Suprapubic skin (tissue), 4 donors: ENCODE data around the gene ZBTB20. TPM values are rescaled to one million over a fixed set of nuclear protein-coding genes. Genes with fewer than 3 reads are reported as not detected.

Experiments
- DNase-seq, 2 donors: peaks; one replicate each; pipeline ENCODE4 v3.0.0-alpha.2; 2019; ENCODE audit warnings: low spot score in 2 of 2
- H3K27ac ChIP-seq: fragments of 200-600 bp; sonication (generic); one replicate; pipeline ENCODE4 v1.5.1; 2019
- H3K27me3 ChIP-seq: fragments of 200-600 bp; sonication (generic); one replicate; pipeline ENCODE4 v1.5.1; 2019
- H3K36me3 ChIP-seq: fragments of 200-600 bp; sonication (generic); one replicate; pipeline ENCODE4 v1.5.1; 2019
- H3K4me1 ChIP-seq: fragments of 200-600 bp; sonication (generic); one replicate; pipeline ENCODE4 v1.5.1; 2019
- H3K4me3 ChIP-seq: fragments of 200-600 bp; sonication (generic); one replicate; pipeline ENCODE4 v1.5.1; 2019; ENCODE audit warnings: mild to moderate bottlenecking
- H3K9me3 ChIP-seq: fragments of 200-600 bp; sonication (generic); one replicate; pipeline ENCODE4 v1.5.1; 2019
- EP300 ChIP-seq: sonication (generic); formaldehyde crosslinking; IDR thresholded peaks from one replicate; pipeline ENCODE4 v1.6.1; 2017; ENCODE audit warnings: antibody characterized with exemption
- POLR2A ChIP-seq, 2 donors: fragments of 450-650 bp; IDR thresholded peaks; one replicate each; pipeline ENCODE4 v1.6.1; 2017; ENCODE audit warnings: antibody characterized with exemption in 2 of 2, mild to moderate bottlenecking in 2 of 2, moderate library complexity in 2 of 2
- POLR2AphosphoS5 ChIP-seq, 3 donors: sonication (generic); formaldehyde crosslinking; IDR thresholded peaks; one replicate each; pipeline ENCODE4 v1.6.1; 2017; ENCODE audit warnings: antibody characterized with exemption in 3 of 3
- WGBS: methylation state at CpG from one replicate; pipeline ENCODE4 v1.1.5; 2018; 5-methylcytosine and 5-hydroxymethylcytosine counted together
- total RNA-seq, 4 donors: library from RNA; depleted of rRNA; stranded (reverse); fragments of >200 nt; gene quantifications; one replicate each; pipeline ENCODE4 v1.1.0, GENCODE V29; 2016
- TF ChIP-seq, protein P1 (sequence below), 2 donors: fragments of 200-600 bp in 1 of 2; fragments of 450-650 bp in 1 of 2; sonication (generic) in 1 of 2; IDR thresholded peaks; one replicate each; pipeline ENCODE4 v1.5.1; 2016 to 2019; ENCODE audit warnings: antibody characterized with exemption in 2 of 2, mild to moderate bottlenecking in 1 of 2, moderate library complexity in 1 of 2

Gene ZBTB20
- total RNA-seq, 4 donors from 2014 or later = 23.6 to 77.2 (median 39.4) TPM

DNA sequence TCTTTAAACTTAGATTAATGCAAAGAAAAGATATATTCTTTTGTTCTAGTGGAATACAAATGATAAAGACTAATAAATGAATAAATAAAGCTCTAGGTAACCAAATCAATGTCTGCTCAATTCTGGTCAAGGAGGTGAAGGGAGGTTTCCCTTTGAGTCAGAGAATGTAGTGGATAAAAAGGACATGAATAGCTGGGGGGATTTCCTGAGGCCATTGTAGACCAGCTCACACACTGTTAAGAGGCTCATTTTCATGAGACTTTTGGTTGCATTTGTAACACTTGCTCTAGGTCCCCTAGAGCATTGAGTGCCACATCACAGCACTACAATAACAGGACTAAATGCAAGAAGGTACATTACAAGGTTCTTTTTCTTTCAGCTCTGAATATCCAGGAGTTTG is 682.5 kb downstream of the ZBTB20 start:
- H3K27me3 ChIP-seq = no peaks in the 10 kb centered on the region
- peaks cover 9% of the 10 kb centered on the region for H3K4me1 ChIP-seq
- H3K4me3 ChIP-seq = no peak overlapping the region
- H3K9me3 ChIP-seq = no peaks in the 10 kb centered on the region
- no peaks in the 10 kb centered on the region for H3K36me3 ChIP-seq
- DNase-seq = no peak
- TF ChIP-seq POLR2A (IDR thresholded peaks at IDR 0.05) = no peak
- TF ChIP-seq, protein P1, sequence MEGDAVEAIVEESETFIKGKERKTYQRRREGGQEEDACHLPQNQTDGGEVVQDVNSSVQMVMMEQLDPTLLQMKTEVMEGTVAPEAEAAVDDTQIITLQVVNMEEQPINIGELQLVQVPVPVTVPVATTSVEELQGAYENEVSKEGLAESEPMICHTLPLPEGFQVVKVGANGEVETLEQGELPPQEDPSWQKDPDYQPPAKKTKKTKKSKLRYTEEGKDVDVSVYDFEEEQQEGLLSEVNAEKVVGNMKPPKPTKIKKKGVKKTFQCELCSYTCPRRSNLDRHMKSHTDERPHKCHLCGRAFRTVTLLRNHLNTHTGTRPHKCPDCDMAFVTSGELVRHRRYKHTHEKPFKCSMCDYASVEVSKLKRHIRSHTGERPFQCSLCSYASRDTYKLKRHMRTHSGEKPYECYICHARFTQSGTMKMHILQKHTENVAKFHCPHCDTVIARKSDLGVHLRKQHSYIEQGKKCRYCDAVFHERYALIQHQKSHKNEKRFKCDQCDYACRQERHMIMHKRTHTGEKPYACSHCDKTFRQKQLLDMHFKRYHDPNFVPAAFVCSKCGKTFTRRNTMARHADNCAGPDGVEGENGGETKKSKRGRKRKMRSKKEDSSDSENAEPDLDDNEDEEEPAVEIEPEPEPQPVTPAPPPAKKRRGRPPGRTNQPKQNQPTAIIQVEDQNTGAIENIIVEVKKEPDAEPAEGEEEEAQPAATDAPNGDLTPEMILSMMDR (IDR thresholded peaks at IDR 0.05) = no peak
- TF ChIP-seq EP300 = no peak
- no peak for TF ChIP-seq POLR2AphosphoS5 (IDR thresholded peaks at IDR 0.05)
- H3K27ac ChIP-seq = no peak overlapping the region

- H3K27me3 ChIP-seq = no peaks in the 10 kb centered on the region
- TF ChIP-seq, protein P1 (IDR thresholded peaks at IDR 0.05) = no peak
- TF ChIP-seq POLR2A (IDR thresholded peaks at IDR 0.05) = no peak
- TF ChIP-seq EP300 = no peak
- TF ChIP-seq POLR2AphosphoS5 (IDR thresholded peaks at IDR 0.05) = no peak
- no peak overlapping the region for H3K27ac ChIP-seq
- no peaks in the 10 kb centered on the region for H3K9me3 ChIP-seq
- no peak for DNase-seq
- H3K4me3 ChIP-seq = no peak overlapping the region
- peaks cover under 1% of the 10 kb centered on the region for H3K4me1 ChIP-seq
- H3K36me3 ChIP-seq = no peaks in the 10 kb centered on the region
- 96% methylated on average over 3 of the region's 3 CpGs for WGBS
Observed at GRCh38 chr3:114462750-114463149, 684.3 kb downstream of the ZBTB20 start.

DNA sequence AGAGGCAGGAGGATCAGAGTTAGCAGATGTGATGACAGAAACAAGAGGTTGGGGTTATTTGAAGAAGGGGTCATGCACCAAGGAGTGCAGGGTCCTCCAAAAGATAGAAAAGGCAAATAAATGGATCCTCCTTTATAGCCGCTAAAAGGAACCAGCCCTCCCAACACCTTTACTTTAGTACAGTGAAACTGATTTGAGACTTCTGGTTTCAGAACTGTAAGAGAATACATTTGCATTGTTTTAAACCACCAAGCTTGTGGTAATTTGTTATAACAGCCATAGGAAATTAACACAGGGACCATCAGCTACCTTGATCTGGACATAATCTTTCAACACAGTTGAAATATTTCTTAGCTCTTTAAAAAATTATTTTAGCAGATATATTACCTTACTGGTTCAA is 686.6 kb downstream of the ZBTB20 start:
- TF ChIP-seq POLR2A (IDR thresholded peaks at IDR 0.05) (no peak), EP300 (no peak), POLR2AphosphoS5 (IDR thresholded peaks at IDR 0.05) (no peak)
- TF ChIP-seq, protein P1 (IDR thresholded peaks at IDR 0.05) = no peak
- peaks cover 1% of the 10 kb centered on the region for H3K4me1 ChIP-seq
- WGBS = 100% methylated on average over 1 of the region's 1 CpG
- H3K36me3 ChIP-seq = no peaks in the 10 kb centered on the region
- no peaks in the 10 kb centered on the region for H3K9me3 ChIP-seq
- no peak overlapping the region for H3K27ac ChIP-seq
- DNase-seq = no peak
- H3K27me3 ChIP-seq = no peaks in the 10 kb centered on the region
- H3K4me3 ChIP-seq = no peak overlapping the region

GRCh38 chr3:114456742-114457141 is 690.3 kb downstream of the ZBTB20 start:
- Histone ChIP-seq H3K9me3 (no peaks in the 10 kb centered on the region), H3K4me1 (peaks cover 18% of the 10 kb centered on the region), H3K4me3 (no peak overlapping the region), H3K27me3 (no peaks in the 10 kb centered on the region), H3K27ac (no peak overlapping the region), H3K36me3 (no peaks in the 10 kb centered on the region)
- TF ChIP-seq POLR2AphosphoS5 (IDR thresholded peaks at IDR 0.05) (no peak), POLR2A (IDR thresholded peaks at IDR 0.05) (no peak), EP300 (no peak)
- no peak for DNase-seq
- 93% methylated on average over 4 of the region's 4 CpGs for WGBS

- DNase-seq = no peak
- Histone ChIP-seq H3K27me3 (no peaks in the 10 kb centered on the region), H3K9me3 (no peaks in the 10 kb centered on the region), H3K27ac (peak overlapping the region; percentile 42), H3K4me3 (peak overlapping the region; percentile 41), H3K4me1 (peaks cover 24% of the 10 kb centered on the region), H3K36me3 (no peaks in the 10 kb centered on the region)
- TF ChIP-seq, protein P1 (IDR thresholded peaks at IDR 0.05) = no peak
- no peak for TF ChIP-seq POLR2AphosphoS5 (IDR thresholded peaks at IDR 0.05)
- no peak for TF ChIP-seq POLR2A (IDR thresholded peaks at IDR 0.05)
- TF ChIP-seq EP300 = no peak
- WGBS = 50% methylated on average over 7 of the region's 7 CpGs
Observed at GRCh38 chr3:114455432-114455831, 691.7 kb downstream of the ZBTB20 start.
